HG02981 (cell line): ENCODE results near the gene BTD.
A peak's percentile ranks its signal among the peaks of the same experiment; 100 is the strongest.

Experiments used
- ATAC-seq: cut with Tn5 transposase; IDR thresholded peaks from one replicate; pipeline ENCODE4 v1.9.1; 2021; ENCODE audit warnings: mild to moderate bottlenecking, moderate library complexity; ENCODE audit not compliant: unreplicated experiment

Gene BTD

DNA sequence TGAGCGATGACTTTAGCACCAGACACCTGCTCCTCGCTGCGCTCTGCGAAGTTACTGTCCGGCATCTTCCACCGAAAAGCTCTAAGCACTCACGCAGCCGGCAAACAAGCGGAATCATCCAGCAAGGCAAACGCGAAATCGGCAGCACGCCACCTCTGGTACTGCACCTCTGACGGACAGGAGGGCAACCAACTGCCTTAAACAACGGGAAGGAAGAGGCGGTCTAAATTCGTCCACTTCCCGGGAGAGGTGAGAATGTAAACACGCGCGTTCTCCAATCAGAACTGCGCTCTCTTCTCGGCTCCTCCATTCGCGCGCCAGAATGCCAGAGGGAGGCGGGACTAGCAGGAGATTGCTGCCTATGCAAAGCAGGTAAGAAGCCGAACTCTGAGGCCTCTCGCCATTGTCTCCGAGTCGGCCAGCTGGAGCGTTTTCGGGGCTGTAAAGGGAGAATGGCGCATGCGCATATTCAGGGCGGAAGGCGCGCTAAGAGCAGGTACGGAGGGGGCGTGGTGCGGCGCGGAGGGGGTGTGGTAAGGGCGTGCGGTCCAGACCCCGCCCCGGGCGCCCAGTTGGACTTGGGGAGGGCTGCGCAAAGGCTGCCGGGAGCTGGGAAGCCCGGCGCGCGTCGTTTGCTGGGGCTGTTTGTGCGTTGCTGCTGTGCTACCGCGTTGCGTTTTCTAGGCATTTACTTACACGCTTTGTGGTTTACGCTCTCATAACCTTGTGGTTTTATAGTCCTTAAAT, at the start of gene BTD, which contains the start of gene HACL1:
Gene BTD, plus strand, starts transcription at position 347 of the 747 bp plus-strand sequence. CDS start 33,695 bp downstream, outside the sequence.
Gene HACL1, minus strand, starts transcription at position 171 of the 747 bp plus-strand sequence. Its CDS starts 106 bp downstream, at position 65.
- ATAC-seq = peak; percentile 92

- no peak for ATAC-seq
Measured at GRCh38 chr3:15551902-15552301, 49.6 kb upstream of the BTD start.

- no peak for ATAC-seq
Measured at GRCh38 chr3:15553749-15554148, 47.8 kb upstream of the BTD start.

- ATAC-seq = peak; percentile 84
Measured at GRCh38 chr3:15556512-15556911, 45.0 kb upstream of the BTD start.

- peak; percentile 52 for ATAC-seq
Measured at GRCh38 chr3:15557511-15557946, 44.0 kb upstream of the BTD start.

- no peak for ATAC-seq
Measured at GRCh38 chr3:15558581-15558980, 43.0 kb upstream of the BTD start.

GRCh38 chr3:15562560-15562959, 39.0 kb upstream of the BTD start:
- ATAC-seq = no peak

GRCh38 chr3:15563190-15563589, 38.4 kb upstream of the BTD start:
- no peak for ATAC-seq

DNA sequence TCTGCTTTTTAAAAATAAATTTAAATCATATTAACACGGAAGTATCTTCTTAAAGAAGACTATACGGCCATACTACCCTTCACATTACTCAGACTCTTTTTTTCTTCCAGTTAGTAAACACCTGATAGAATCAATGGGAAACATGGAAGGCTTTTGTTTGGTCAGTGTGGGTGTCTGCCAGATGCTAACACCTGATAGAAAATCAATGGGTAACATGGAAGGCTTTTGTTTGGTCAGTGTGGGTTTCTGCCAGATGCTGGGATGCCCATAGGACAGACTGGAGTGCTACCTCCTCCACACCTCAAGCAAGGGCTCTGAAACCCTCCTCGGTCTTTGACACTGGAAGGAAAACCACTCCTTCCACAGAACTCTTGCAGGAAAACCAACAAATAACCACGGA, 29.4 kb upstream of the BTD start:
- no peak for ATAC-seq

DNA sequence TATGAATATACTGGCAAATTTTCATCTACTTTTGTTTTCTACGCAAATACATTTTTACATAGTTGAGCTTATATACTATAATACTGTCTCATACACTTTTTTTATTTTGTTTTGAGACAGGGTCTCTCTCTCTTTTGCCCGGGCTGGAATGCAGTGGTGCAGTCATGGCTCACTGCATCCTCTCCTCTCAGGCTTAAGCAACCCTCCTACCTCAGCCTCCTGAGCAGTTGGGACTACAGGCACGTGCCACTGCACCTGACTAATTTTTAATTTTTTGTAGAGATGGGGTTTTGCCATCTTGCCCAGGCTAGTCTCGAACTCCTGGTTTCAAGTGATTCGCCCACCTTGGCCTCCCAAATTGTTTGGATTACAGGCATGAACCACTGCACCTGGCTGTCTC, 26.1 kb upstream of the BTD start:
- ATAC-seq = no peak

DNA sequence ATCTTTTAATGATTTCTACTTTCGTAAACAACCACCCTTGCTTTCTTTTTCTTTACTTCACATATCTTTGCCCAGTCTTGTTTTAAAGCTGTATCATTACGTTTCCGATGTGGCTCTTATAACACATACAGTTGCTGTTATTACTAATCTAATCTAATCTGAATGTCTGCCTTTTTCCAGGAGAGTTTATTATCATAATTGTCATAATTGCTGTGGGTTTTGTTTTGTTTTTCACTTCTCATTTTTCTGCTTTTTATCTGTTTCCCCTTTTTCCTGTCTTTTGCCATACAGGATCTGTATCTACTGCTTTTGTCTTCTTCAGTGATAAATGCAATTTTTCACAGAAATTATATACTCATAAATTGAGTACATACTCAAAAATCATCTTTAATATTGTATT, 25.1 kb upstream of the BTD start:
- ATAC-seq = no peak

DNA sequence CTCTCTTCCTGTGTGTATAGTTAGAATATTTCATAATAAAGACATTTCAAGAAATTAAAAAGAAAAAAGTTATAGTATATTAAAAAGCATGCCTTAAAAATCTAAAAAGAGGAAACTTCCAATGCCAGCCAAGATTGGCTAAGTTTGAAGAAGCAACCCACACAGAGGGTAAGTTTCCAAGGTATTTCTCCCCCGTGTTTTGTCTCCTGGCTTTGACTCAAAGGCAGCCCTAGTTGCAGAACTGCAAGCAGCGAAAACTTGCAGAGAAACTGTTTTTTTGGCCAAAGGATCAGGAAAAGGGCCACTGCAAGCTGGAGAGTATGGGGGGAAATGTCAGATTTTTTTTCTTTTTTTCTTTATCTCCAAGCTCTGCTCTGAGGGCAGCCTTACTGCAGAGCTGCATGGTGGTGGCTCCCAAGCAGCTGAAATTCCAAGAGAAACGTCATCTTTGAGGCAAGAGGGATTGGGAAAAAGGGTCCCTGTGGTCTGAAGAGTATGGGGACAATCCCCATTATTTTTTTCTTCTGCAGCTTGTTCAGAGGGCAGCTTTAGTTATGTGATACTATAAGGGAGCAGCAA, 23.2 kb upstream of the BTD start:
- no peak for ATAC-seq

- ATAC-seq = no peak
Measured at GRCh38 chr3:15579051-15579450, 22.5 kb upstream of the BTD start.

DNA sequence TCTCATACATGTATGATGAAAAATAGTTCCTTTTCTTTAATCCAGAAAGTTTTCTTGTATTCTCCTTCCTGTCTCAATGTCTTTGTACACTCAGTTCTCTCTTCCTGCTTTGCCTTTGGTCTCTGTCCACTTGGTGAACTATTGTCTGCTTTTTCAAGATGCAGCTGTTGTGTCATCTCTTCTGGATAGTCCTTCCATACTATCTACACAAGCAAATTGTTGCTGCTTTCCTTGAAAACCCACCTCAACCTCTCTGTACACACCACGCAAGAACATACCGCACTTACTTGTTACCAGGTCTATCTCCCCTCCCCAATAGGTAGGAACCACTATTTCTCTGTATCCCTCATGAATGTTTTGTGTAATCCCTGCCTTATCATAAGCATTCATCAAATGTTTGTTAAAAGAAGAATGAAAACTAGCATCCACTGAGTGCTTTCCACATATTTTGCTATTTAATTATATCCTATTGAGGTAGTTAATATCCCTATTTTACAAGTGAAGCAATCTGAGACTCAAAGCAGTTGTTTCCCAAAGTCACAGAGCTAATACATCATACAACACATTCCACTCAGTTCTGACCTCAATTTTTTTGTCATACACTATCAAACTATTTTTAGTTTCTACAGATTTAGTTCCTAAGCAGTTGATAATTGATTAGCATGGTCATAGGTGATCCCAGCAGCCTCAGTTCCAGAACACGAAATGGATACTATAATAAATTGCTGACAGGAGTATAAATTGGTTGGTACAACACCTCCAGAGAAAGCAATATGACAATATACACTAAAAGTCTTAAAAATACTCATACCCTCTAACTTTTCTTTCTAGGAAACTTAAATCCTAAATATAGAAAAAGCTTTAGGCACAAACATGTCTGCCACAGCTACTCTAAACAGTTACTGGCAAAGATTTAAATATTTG, 19.8 kb upstream of the BTD start:
- no peak for ATAC-seq

GRCh38 chr3:15585111-15585845, 16.3 kb upstream of the BTD start:
- no peak for ATAC-seq

DNA sequence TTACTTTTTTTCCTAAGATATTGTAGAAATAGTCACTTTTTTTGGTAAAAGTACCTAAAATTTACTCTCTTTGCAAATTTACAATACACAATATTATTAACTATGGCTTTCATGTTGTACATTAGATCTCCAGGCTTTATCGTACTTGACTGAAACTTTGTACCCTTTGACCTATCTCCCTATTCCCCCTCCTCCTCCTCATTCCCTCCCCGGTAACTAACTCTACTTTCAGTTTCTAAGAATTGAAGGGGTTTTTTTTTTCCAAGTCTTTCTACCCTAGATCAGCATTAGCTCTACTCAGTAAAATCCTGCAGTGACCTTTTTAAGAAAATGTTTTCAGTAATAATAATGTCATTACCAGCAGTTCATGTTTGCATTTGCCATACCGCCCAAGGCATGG, 10.3 kb upstream of the BTD start:
- ATAC-seq = no peak

DNA sequence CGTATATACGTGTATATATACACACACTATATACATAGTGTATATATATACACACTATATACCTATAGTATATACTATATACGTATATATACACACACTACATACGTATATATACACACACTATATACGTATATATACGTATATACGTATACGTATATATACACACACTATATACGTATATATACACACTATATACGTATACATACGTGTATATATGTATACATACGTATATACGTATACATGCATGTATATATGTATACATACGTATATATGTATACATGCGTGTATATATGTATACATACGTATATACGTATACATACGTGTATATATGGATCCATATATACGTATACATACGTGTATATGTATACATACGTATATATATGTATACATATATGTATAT, 9.6 kb upstream of the BTD start:
- ATAC-seq = no peak

GRCh38 chr3:15592968-15593367, 8.6 kb upstream of the BTD start:
- ATAC-seq = no peak

- ATAC-seq = no peak
Measured at GRCh38 chr3:15595955-15596354, 5.6 kb upstream of the BTD start.

GRCh38 chr3:15601046-15601398, 523 bp upstream of the BTD start:
- ATAC-seq = peak; percentile 14

- ATAC-seq = peak; percentile 8
Measured at GRCh38 chr3:15602146-15602536, 596 bp downstream of the BTD start.
